HG02623 (cell line): ENCODE measurements around the gene DHCR24.

ENCODE experiments used
- ATAC-seq: cut with Tn5 transposase; IDR thresholded peaks from one replicate; pipeline ENCODE4 v1.9.1; 2021; ENCODE audit warnings: moderate library complexity; ENCODE audit not compliant: unreplicated experiment

The DHCR24 gene

DNA sequence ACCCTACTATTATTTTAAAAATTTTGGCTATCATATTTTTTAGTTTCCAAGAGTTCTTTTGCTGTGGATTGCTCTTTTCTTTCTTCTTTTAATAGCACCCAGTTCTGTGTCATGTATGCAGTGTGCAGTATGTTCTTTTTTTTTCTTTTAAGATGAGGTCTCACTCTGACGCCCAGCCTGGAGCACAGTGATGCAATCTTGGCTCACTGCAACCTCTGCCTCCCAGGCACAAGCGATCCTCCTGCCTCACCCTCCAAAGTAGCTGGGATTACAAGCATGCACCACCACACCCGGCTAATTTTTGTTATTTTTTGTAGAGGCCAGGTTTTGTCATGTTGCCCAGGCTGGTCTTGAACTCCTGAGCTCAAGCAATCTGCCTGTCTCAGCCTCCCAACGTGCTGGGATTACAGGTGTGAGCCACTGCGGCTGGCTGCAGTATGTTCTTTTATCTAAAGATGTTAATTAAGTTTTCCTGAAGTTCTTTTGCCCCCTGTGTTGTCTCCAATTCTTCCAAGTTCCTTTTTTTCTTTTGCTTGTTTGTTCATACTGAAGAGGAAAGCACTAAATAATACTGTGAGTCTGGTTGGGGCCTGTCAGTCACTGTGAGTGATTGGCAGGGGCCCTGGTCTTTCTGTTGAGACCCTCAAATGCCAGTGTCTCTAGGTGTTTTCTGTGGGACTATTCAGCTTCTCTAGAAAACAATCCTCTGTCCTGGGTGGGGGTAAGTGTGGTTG is 68.4 kb downstream of the DHCR24 start:
- no peak for ATAC-seq

DNA sequence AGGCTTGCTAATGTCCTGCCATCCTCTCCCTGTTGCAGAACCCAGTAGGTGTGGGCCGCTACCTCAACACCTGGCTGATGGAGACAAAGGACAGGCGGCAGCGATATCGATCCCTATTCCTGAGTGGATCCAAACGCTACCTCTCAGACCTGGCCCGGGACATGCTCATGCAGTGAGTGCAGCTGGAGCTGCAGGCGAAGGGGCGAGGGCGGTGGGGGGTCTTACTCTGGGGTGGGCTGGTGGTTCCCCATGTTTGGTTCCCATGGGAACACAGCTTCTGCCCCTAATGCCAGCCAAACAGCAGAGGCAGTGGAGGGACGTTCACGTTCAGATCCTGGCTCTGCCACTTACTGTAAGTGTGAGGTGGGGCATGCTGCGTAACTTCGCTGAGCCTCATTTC is 70.0 kb downstream of the DHCR24 start:
- ATAC-seq = no peak

DNA sequence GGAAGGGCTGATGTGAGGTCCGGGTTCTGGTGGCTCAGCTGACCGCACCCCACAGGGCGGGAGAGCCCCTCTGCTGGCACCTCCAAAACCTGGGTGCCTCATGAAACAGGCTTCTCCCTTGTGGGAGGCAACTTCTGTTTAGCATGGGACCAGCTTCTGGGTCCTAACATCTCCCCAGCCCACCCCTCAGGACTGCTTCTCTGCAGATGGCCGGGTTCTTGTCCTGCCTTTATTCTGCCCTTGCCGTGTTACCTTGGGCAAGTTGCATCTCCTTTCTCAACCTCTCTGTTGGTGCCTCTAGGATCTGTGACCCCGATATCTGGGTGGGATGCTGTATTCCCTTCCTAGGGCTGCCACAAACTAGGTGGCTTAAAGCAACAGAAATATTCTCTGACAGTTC is 70.9 kb downstream of the DHCR24 start:
- ATAC-seq = no peak

DNA sequence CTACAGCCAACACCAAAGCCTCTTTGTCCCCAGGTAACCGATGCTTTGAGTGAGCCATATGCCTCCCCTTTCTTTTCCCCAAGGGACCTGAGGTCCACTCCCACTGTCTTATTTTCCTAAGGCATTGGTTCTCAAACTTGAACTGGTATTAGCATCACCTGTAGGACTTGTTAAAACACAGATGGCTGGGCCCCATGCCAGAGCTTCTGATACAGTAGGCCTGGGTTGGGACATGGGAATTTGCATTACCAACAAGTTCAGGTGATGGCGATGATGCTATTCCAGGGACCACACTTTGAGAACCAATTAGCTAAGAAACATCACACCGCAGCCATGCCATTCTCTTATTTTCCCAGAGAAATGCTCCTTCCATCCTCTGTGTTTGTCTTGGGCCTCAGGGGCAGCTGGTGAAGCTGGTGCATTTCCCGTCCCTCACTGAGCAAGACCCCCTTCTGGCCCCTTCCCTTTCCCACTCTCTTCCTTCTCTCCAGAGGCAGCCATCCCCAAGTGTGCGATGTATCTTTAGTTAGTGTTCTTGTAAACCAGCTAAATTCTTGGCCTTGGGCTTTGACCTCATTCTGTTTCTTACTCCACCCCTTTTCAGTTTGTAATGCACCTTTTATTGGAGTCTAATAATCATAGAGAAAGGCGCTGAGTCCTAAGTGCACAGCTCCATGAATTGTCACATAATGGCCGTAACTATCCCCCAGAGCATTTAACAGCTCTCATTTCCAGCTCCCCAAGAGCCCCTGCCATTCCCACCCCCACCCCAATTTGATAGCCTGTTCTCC is 71.7 kb downstream of the DHCR24 start:
- ATAC-seq = no peak

DNA sequence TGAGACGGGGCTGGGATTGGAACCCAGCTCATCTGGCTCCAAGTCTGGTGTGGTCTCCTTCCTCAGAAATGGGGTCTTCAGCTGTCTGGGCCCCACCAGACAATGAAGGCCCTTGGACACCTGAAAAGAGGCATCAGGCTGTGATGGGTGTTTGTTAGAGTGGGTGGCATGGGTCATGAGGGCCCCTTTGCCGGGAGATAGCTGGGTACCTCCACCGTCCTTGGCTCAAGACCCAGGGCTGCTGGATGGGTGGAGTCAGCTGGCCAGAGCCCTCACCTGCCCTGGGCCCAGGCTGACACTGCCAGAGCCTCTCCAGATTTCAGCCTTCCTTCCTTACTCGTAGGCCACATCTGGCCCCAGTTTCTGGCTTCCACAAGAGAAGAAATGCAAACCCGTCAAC is 72.4 kb downstream of the DHCR24 start:
- no peak for ATAC-seq

DNA sequence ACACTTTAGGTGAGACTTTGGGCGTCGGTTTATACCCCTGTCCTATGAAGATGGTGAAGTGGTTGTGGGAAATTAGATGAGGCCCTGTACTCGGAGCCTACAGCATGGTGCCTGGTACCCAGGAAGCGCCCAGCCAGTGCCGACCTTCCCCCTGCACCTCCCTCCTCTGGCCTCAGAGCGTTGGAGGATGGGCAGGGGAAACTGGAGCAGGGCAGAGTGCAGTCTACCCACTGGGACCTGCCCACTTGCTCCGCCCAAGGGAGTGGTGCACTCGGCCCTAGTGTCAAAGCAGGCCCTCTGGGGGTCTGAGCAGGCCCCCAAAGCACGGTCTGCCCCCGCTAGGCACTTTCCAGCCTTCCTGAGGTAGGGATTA is 72.9 kb downstream of the DHCR24 start:
- ATAC-seq = no peak

DNA sequence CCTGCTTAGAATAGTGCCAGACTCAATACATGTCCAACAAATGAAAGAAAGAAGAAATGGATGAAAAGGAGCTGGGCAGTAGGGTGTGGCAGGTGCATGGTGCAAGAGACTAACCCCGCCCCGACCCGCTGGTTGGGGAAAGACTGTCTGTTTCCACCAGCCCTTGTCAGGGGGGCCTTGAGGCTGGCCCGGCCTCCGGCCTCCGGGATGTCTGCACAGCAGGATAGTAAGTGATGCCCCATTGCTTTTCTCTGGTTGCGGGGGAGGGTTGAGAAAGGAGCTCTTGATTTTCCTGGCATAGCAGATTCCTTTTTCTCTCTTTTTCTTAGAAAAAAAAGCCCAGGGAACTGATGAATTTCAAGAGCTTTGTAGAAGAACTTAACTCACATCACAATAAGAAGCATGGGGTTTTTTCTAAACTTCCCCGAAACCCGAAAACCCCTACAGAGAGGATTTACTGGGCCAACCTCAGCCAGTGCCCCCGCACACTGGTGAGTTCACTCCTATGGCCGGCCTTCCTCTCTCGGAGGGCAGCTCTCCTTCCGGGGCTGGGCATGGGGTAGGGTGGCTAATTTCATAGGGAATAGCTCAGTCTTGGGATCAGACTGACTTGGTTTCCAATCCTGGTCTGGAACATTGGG is 73.4 kb downstream of the DHCR24 start:
- no peak for ATAC-seq

DNA sequence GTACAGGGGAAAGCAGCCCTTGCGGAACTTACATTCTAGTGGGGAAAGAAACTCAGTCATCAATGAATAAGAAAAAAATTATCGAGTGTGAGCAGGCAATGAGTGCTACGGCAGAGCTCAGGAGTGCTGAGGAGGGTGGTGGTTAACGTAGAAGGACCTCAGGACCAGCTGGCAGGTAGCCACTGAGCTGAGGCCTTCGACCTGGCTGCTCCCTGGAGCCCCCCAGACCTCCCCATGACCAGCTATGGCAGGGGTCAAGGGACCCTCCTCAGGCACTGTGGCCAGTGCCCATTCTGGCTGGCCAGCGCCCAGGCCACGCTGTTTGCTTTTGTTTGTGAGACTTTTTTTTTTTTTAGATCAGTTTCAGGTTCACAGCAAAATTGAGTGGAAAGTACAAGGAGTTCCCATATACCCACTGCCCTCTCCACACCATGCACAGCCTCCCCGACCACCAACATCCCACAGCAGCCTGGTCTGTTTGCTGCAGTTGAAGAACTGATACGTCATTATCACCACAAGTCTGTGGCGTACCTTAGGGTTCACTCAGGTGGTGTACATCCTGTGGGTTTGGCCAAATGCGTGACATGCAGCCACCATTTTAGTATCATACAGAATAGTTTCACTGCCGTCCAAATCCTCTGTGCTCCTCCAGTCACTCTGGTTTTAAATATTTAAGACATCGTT is 74.1 kb downstream of the DHCR24 start:
- no peak for ATAC-seq

DNA sequence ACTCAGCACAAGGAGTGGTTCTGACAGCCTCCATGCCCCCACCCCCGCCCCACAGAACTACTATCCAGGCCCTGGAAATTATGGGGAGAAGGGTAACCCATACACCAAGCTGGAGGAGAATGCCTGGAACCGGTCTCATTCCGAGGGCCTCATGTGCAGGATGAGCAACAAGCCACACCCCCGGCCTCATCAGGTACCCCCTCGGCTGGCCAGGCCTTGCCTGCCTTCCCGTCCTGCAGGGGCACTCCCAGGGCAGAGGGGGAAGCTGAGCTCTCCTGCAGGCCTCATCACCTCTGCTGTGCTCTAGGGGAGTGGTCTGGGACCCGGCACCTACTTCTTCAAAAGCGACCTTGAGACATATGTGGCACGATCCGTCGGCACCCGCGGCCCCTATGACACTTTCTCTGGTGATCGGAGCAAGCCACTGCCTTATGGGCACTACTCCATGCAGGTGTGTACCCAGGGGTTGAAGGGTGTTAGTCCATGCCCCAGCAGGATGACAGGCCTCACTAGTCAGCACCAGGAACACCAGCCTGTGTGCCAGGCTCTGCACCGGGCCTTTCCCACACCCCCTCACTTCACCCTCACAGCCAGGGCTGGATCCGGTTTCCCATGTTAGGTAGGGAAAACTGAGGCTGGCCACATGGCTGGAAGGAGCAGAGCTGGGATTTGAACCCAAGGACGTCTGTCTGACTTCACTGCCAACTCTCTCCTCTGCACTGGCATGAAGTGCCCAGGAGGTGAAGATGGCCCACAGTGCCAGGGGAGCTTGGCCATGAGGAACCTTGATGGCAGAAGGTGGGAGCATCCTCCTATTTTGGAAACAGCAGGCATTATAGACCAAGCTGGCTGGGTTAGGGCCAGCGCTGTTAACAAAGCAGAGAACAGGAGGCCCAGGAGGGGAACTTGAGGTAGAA is 75.0 kb downstream of the DHCR24 start:
- ATAC-seq = no peak

DNA sequence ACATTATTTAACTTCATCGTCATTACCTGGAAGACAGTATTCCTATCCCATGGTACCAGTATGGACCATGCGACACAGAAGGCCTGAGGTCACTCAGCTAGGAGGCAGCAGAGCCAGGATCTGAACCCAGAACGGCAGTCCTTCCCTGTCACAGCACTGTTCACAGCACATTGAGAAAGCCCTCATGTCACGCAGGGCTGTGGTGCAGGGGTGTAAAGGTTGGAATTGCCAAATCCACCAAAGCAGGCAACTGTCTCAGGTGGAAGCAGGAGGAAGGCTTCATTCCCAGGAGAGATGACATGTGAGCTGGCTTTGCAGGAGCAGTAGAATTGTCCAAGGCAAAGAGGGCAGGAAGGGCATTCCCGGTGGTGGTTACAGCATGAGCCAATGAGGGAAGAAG is 75.9 kb downstream of the DHCR24 start:
- ATAC-seq = no peak

DNA sequence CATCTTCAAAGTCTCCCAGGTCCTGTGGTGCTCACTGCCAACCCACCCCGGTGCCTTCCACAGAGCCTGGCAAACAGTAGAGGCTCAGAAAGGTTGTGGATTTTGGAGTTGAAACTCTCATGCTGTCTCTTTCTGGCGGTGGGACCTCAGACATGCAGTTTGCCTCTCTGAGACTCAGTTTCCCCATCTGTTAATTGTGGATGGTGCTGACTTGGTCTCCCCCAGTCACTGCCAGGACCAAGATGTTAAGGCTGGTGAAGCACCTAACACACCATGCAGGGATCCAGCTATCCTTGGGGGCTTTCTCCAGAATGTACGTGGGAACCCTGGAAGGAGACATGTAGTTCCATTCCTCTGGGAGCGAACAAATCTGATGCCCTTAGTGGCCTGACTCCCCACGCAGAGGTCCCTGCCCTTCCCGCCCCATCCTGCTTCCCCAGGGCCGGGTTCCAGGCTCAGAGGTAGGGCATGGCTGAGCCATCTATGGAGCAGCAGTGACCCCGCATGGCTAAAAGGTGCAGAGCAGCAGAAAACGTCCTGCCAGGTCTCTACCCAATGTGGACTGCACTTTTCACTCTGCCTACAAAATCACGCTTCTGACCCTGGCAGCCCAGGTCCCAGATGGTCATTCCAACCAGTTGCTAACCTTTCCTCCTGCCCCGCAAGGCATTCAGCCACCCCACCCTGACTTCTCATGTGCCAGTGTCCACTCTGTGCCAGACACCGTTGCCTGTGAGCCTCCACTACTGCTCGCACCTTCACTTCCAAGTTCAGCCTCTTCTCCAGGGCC is 76.6 kb downstream of the DHCR24 start:
- peak; percentile 59 for ATAC-seq

DNA sequence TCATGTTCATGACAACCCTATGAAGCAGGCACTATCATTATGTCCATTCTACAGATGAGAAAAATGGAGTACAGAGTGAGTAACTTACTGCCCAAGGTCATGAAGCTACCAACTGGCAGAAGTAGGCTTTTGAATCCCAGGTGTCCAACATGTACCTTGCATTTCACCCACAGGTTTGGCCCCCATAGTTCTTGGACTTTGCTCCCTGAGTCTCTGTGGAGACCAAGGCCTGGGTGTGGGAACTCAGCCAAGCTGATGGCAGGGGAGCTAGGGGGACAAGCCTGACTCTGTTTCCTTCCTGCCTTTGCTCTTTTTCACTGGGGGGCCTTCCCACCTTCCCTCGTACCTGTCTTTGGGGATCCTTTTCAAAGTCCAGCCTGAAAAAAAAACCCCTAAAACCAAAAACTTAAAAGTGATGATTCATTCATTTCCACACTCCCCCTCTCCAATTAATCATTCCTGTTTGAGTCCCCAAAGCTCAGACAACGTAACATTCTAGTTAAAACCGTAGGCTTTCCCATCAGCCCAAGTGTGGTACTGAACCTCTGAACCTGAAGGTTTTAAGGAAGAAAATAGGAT is 77.4 kb downstream of the DHCR24 start:
- ATAC-seq = no peak

DNA sequence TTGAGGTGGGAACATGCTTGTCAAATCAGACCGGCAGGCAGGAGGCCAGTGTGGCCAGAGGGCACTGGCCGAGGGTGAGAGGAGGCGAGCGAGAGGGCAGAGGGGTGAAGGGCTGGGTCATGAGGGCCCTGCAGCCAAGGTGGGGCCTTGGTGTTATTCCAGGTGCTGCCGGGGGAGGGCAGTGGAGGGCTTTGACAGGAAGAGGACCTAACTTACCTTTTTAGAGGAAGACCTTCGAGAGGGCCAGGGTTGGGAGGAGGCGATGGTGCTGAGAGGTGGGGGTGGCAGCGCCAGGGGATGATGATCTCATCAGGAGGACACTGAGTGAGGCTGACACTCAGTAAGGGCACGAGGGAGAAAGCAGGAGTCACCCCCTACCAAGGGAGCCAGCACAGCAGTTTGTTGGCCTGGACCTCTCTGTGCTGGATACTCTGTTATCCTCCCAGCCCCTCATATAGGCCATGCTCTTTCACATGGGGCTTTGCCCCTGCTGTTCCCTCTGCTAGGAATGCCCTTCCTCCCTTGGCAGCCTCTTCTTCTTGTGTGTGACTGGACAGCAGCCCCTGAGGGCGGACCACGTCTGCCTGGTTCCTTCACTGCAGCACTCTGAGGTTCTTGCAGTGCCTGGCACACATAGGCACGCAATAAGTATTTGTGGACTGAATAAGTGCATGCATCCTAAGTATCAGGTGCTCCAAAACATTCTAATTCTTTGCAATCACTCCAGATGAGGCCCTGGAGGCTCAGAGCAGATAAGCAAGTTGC is 78.4 kb downstream of the DHCR24 start:
- ATAC-seq = no peak

DNA sequence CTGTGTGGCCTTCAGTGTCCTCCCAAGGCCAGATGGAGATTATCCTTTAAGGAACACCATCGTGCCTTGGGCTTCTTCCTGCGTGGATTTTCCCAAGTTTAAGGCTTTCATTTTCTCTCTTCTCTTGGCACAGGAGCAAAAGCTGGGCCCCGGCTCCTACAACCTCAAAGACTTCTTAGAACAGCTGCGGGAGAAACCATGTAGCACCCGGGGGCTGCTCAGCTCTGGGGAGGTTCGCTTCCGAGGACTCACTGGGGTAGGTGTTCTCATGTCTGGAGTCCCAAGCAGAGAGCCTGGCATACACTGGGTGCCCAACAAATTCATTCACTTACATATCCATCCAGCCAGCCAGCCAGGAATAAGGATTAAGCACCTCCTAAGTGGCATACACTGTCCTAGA is 79.2 kb downstream of the DHCR24 start:
- ATAC-seq = no peak

DNA sequence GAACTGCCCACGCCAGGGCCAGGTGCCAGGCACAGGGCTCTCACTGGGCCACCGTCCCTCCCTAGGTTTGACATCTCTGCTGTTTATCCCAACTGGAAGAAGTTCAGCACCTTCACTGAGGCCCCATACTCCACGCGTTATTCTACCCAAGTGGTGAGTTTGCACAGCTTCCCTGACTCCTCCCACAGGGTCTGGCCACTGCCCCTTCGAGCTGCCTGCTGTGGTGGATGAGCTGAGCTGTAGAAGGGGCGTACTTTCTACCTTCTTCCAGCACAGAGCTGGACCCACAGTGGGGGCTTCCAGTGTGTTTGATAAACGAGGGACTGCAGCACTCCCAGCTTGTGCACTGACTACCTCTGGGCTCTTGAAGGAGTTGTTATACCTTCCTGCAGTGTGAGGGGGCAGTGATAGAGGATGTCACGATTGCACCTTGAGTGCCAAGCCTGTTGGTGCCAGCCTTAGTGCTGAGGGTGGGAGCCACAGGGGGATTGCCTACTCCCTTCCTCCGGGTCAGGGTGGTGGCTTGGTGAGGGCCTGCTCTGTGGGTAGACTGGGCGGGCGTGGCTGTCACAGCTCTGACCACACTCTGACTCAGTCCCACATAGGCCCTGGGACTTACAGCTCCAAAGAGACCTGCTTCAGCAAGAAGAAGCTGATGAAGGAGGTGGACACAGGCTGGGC is 79.9 kb downstream of the DHCR24 start:
- ATAC-seq = no peak

DNA sequence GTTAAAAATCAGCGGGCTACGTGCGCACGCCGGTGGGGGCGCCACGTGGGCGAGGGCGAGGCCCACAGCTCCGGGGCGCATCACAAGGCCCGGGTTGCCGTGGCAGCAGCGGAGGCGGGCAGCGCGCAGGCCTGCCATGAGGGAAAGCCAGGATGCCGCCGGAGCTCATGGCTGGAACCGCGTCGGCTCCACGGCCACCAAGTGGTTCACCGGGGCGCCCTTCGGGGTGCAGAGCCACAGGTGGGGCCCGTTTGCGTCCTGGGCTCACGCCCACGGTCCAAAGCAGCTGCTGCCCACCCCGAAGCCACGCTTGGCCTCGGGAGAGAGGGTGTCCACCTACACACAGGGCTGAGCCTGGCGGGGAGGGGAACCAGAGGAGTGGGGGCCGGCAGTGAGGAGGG is 81.0 kb downstream of the DHCR24 start:
- ATAC-seq = no peak

DNA sequence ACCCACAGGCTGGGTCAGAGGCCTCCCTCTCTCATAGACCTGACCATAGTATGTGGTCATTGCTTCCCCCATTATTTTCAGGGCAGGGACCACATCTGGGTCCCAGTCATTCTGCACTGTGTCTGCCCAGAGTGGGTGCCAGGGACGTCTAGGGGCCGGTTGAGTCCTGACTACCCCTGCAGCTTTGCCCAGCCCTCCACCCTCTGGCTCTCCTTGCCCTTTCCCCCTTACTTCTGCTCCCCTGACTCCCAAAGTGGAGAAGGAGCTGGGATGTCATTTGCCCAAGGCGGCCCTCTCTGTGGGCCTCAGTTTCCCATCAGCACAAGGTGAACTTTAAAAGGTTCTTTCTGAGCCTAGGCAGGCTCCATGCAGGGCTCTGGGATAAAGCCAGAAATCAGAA is 81.5 kb downstream of the DHCR24 start:
- no peak for ATAC-seq
